OCI-M2 (cell line): Measurements from ENCODE around the gene BEAN1.
"Not testable (repeated sequence)": the region's sequence is repeated elsewhere in the genome, so short reads cannot be mapped to it uniquely, and the experiment has no call there.

Experiments
- DNase-seq: peaks from one replicate; lab custom pipeline; 2025; ENCODE audit not compliant: unreplicated experiment; lab: John Stamatoyannopoulos, UW

BEAN1 gene

GRCh38 chr16:66481081-66481942, 54.2 kb downstream of the BEAN1 start:
- DNase-seq, result no peak

GRCh38 chr16:66481943-66482390, 54.9 kb downstream of the BEAN1 start:
- no peak for DNase-seq

DNA sequence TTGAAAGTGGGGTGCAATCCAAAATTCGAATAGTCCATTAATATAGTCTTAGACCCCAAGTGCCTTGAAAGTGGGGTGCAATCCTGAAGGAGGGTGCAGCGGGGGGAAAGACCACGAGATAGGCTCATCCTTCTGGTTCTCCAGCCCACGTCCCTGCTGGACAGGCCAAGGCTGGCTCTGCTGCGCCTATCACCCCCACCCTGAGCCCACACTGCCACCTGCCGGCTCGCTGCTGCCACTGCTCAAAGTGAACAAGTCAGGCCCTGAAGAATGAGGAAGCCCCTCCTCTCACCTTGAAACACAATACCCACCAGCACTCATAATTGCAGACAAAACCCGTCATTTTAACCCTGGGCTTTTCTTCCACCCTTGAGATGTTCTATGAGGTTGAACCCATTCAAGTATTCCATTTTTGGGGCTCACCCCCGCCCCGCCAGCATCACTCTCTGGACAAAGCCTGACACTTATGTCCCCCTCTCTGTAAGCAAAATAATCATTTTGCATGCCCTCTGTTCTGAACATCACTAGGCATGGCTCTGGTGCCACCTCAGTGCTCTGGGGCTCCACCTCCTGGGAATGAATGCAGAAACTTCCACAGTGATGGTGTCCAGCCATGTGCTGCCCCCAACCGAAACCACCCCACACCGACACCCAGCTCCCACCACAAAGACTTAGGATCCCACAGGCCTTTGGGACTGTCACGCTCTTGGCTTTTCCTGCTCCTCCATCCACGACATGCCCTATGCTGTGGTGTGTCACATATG, 56.8 kb downstream of the BEAN1 start:
- peak; percentile 2 for DNase-seq

DNA sequence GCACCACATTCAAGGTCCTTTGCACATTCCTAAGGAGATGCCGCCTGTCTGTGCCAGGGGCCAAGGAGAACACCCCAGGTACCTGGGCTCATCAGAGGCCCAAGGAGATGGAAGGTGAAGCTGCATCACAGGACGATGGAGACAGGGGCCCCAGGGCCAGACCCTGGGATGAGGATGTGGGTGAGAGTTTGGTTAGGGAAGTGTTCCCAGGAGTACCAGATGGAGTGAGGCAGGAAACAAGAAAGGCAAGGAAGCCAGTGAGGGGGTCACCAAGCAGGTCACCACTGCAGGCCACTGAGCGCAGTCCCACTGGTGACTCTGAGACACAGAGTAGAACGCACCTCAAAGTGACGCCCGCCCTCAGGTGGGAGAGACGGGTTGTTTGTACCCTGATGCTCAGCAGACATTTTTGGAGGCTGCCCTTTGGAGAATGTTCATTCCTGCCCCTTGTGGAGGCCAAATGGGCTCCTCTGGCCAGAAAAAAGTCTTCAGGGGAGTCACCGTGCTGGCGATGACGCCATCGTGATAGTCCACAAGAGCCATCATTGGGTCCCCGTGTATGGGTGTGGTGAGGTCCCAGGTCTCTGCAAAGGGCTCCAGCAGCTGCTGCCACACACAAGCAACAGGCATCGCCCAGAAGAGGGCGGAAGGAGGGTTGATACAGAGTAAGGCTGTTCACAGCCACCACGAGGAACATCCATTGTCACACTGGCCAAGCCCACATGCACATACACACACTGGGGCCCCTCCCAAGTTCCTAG, 57.5 kb downstream of the BEAN1 start:
- no peak for DNase-seq

DNA sequence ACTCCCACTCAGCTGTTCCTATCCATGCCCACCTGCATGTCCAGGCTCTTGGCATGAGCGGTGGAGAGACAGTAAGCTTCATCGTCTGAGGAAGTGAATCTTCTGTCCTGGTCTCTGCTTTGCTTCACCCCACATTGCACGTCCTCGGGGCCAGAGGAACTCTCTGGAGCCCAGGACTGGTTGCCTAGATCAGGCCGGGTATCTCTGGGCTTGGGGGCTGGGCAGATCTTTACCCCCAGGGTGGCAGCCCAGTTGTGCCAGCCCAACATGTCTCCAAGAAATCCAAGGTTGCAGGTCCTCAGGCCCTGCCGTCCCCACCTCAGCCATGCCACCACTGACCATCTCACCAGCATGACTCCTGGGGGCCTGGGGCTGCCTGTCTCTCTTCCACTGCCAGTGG, 58.3 kb downstream of the BEAN1 start:
- DNase-seq, result no peak

GRCh38 chr16:66486199-66486772, 59.2 kb downstream of the BEAN1 start:
- no peak for DNase-seq

DNA sequence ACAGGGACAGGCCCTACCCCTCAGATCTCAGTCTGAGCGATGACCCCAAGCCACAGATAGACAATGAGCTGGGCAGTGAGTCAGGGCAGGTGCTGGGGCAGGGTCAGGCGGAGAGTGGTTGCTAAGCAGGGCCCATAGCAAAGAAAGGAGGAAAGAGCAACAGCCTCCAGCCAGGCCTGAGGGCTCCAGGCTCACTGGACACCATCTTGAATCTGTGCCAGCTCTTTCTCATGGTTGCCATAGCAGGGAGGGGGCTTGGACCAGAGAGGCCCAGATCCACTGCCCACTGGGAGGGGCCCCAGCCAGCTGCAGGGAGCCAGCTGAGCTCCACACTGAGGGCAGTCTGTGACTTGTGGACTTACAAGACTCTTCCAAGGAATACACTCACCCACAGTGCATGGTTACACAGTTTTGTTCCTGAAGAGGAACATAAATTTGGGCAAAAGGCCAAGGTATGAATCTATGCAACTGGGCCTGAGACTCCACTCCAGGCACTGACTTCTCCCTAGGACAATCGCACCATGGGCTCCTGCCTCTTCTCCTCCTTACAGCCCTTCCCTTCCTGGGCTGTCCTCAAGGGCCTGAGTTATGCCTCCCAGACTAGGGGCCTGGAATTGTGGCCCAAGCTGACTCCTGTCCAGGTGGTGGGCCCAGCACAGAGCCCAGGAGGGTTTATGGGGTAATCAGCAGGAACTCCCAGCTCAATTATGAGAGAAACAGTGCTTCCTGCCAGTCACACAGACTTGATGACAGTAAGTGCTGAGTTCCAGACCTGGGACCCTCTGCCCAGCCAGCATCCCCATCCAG, 59.9 kb downstream of the BEAN1 start:
- DNase-seq, result no peak

DNA sequence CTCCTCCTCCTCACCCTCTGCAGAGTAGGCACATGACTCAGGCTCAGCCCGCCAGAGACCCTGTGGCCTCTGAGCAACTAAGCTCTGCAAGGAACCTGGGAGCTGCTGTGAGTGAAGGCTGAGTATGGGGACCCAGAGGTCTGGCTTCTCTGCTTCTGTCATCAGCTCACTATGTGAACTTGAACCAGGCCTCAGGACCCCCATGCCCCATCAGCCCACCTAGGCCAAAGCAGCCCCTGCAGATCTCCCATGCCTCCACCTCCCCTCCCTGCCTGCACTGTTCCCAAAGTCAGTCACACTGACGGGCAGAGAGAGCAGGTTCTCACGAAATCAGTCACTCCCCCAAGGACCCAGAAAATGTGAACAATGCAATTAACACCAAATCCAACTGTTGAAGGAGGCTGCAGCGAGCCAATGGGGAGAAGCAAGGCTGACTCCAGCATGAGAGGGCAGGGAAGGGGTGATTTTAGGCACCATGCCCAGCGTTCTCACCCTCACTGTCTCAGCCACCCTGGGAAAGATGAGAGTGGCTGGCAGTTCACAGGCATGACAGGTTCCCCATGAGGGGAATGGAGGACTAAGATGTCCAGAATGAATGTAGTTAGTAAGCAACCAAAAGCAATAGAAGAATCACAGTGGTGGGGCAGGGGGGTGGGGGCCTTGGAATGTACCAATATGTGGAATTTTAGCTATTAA, 60.6 kb downstream of the BEAN1 start:
- DNase-seq, result no peak

DNA sequence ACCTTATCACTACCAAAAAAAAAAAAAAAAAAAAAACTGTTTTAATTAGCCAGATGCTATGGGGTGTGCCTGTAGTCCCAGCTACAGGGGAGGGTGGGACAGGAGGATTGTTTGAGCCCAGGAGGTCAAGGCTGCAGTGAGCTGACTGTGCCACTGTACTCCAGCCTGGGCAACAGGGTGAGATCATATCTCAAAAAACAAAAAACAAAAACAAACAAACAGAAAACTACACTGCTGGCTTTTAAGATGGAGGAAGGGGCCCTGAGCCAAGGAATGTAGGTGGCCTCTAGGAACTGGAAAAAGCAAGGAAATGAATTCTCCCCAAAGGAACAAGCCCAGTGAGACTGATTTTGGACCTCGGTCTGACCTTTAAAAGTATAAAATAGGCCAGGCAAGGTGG, 61.4 kb downstream of the BEAN1 start:
- DNase-seq, result no peak

DNA sequence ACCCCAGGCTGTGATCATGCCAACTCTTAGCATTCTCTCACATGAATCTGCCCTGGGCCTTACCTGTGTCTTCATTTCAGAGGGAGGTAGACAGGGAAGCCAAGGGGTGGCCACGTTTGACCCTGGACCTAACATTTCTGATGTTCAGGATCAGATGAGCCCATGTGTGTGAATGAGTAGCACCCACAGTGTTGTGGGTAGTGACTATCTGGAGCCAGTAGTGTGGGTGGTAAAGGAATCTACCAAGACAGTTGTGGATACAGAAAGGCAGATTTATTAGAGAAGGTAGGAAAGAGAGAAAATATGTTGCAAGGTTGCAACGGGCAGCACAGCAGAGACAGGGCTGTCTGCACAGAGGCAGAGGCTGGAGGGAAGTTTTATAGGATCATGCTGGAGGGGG, 62.3 kb downstream of the BEAN1 start:
- no peak for DNase-seq

- no peak for DNase-seq
These were observed 62.7 kb downstream of the BEAN1 start for GRCh38 chr16:66489818-66490217.

GRCh38 chr16:66490774-66491715, 64.0 kb downstream of the BEAN1 start:
- no peak for DNase-seq

DNA sequence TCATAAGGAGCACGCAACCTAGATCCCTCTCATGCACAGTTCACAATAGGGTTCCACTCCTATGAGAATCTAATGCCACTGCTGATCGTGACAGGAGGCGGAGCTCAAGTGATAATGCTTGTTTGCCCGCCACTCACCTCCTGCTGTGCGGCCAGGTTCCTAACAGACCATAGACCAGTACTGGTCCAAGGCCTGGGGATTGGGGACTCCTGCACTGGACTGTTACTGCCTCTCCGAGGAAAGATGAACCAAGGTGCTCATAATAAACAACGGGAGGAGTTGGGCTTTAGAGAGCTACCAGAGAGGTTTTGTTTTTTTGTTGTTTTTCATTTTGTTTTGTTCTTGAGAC, 64.6 kb downstream of the BEAN1 start:
- DNase-seq, result no peak

DNA sequence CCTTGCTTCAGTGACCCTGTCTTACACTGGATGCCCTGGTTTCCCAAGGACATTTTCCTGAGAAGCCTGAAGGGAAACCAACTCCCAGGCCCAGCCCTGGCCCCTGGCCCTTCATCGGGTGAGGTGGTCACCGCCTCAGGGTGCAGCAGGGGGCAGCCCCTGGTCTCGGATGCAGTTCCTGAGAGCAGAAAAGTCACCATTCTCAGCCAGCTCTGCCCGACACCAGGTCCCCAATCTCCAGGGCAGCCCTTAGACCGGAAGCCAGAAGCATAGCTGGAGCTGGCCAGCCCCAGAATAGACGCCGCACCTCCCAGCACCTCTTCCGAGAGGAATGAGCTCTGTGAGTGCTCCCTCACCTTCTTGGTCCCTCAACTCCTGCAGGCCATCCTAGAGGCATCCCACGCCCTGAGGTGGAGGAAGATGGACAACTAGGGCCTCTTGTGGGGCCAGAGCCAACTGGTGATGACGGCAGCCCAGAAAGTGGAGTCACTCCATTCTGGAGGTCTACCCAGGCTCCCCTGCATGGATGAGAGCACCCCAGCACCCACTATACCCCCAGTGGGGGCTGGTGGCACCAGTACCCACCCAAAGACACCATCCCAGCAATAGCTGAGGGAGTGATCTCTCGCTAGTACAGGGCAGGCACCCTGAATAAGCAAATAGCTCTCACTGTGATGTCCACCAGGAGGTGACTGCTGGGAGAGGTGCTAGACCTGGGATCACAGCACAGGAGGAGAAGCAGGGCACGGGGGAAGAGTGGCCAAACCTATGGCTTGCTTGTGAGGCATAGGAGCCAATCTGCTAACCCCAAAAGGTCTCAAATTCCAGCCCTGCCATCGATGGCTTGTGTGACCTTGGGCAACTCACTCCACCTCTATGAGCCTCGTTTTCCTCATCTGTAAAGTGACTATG, 66.7 kb downstream of the BEAN1 start:
- no peak for DNase-seq

DNA sequence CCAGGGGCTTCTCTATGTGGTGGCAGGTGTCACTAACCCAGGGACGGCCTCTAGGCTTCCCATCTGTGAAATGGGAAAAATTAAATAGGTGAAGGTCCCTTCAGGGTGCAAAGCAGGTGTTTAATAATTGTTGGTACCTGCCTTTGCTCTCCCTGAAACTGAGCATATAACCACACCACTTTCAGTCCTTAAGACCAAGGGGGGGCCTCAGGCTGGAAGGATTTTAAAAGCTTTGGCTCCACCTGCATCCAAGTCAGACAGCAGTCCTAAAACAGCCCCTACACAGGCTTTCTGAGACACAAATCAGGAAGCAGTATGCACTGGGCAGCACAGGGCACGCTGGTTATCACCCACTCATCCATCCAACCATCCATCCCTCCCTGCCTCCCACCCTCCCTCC, 67.8 kb downstream of the BEAN1 start:
- DNase-seq, result no peak

DNA sequence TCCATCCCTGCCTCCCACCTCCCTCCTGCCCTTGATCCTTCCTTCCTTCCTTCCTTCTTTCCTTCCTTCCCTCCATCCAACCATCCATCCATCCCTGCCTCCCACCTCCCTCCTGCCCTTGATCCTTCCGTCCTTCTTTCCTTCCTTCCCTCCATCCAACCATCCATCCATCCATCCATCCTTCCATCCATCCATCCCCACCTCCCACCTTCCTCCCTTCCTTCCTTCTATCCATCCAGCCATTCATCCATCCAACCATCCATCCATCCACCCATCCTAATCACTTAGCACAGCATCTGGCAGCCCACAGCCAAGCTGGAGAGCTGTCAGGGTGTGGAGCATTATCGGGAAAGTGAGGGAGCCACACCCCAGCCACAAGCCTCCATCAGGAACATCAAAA, 68.3 kb downstream of the BEAN1 start:
- DNase-seq, result no peak

GRCh38 chr16:66496226-66496625, 69.1 kb downstream of the BEAN1 start:
- DNase-seq, result not testable (repeated sequence)

- DNase-seq, result not testable (repeated sequence)
These were observed 70.8 kb downstream of the BEAN1 start for GRCh38 chr16:66497921-66498320.
